ENCODE measurements around the gene HIBCH. TPM values are rescaled to one million over a fixed set of nuclear protein-coding genes. Genes with fewer than 3 reads are reported as not detected.

The HIBCH gene
- total and polyA plus RNA-seq, 4 experiments from 2014 or later: 19.3 to 22.3 (median 19.8) TPM

GRCh38 chr2:190219186-190219585 is 100.4 kb downstream of the HIBCH start:
- no peaks in the 10 kb centered on the region for H3K4me1 ChIP-seq (ENCODE audit: insufficient read depth, low read length)
- ChIA-PET CTCF (ENCODE audit: partially characterized antibody) (no interaction called here), POLR2A (ENCODE audit: partially characterized antibody) (no interaction called here)
- Mint-ChIP-seq H3K27me3 (no peaks in the 10 kb centered on the region), H3K27ac (no peak overlapping the region), H3K36me3 (peaks cover 49 to 70% of the 10 kb centered on the region in 2 donors), H3K9me3 (peaks cover 0 to 9% (median 2%) of the 10 kb centered on the region in 8 donors), H3K4me1 (peaks cover 0 to 13% (median 8%) of the 10 kb centered on the region in 4 donors), H3K4me3 (no peak overlapping the region)
- no peak for DNase-seq
- H3K9me3 ChIP-seq (ENCODE audit: control insufficient read depth in 1 of 2, low read length in 2 of 2): no peaks in the 10 kb centered on the region
- H3K27ac ChIP-seq (ENCODE audit: low read depth, low read length): no peak overlapping the region
- H3K27me3 ChIP-seq (ENCODE audit: insufficient read depth, low read length): no peaks in the 10 kb centered on the region
- H3K4me3 ChIP-seq (ENCODE audit: low read length in 2 of 2): no peak overlapping the region
- intact Hi-C loops (cut with micrococcal nuclease): no loop called here
- no peaks in the 10 kb centered on the region for H3K36me3 ChIP-seq (ENCODE audit: insufficient read depth, low read length)

GRCh38 chr2:190217616-190218015 is 102.0 kb downstream of the HIBCH start:
- peaks cover 41 to 59% of the 10 kb centered on the region in 2 donors for H3K36me3 Mint-ChIP-seq
- peaks cover 0 to 13% (median 8%) of the 10 kb centered on the region in 4 donors for H3K4me1 Mint-ChIP-seq
- ChIA-PET CTCF (ENCODE audit: partially characterized antibody) (no interaction called here), POLR2A (ENCODE audit: partially characterized antibody) (no interaction called here)
- peaks cover 0 to 2% (median 0%) of the 10 kb centered on the region in 8 donors for H3K9me3 Mint-ChIP-seq
- Histone ChIP-seq H3K4me1 (ENCODE audit: insufficient read depth, low read length) (no peaks in the 10 kb centered on the region), H3K27ac (ENCODE audit: low read depth, low read length) (no peak overlapping the region), H3K4me3 (ENCODE audit: low read length in 2 of 2) (no peak overlapping the region), H3K27me3 (ENCODE audit: insufficient read depth, low read length) (no peaks in the 10 kb centered on the region), H3K9me3 (ENCODE audit: control insufficient read depth in 1 of 2, low read length in 2 of 2) (no peaks in the 10 kb centered on the region), H3K36me3 (ENCODE audit: insufficient read depth, low read length) (no peaks in the 10 kb centered on the region)
- DNase-seq: no peak
- no peak overlapping the region for H3K27ac Mint-ChIP-seq
- intact Hi-C loops (cut with micrococcal nuclease): no loop called here
- no peak overlapping the region for H3K4me3 Mint-ChIP-seq
- H3K27me3 Mint-ChIP-seq: no peaks in the 10 kb centered on the region

- Histone ChIP-seq H3K4me1 (ENCODE audit: insufficient read depth, low read length) (no peaks in the 10 kb centered on the region), H3K9me3 (ENCODE audit: control insufficient read depth in 1 of 2, low read length in 2 of 2) (no peaks in the 10 kb centered on the region), H3K27me3 (ENCODE audit: insufficient read depth, low read length) (no peaks in the 10 kb centered on the region), H3K4me3 (ENCODE audit: low read length in 2 of 2) (no peak overlapping the region), H3K27ac (ENCODE audit: low read depth, low read length) (no peak overlapping the region), H3K36me3 (ENCODE audit: insufficient read depth, low read length) (no peaks in the 10 kb centered on the region)
- no peak overlapping the region for H3K4me3 Mint-ChIP-seq
- ChIA-PET CTCF (ENCODE audit: partially characterized antibody) (no interaction called here), POLR2A (ENCODE audit: partially characterized antibody) (no interaction called here)
- intact Hi-C loops (cut with micrococcal nuclease): no loop called here
- peaks cover 0 to 2% (median 0%) of the 10 kb centered on the region in 8 donors for H3K9me3 Mint-ChIP-seq
- H3K36me3 Mint-ChIP-seq: peaks cover 33 to 51% of the 10 kb centered on the region in 2 donors
- no peak for DNase-seq
- peaks cover 0 to 13% (median 8%) of the 10 kb centered on the region in 4 donors for H3K4me1 Mint-ChIP-seq
- no peak overlapping the region for H3K27ac Mint-ChIP-seq
- no peaks in the 10 kb centered on the region for H3K27me3 Mint-ChIP-seq
These were observed 102.8 kb downstream of the HIBCH start for GRCh38 chr2:190216829-190217228.

GRCh38 chr2:190215620-190216019 is 104.0 kb downstream of the HIBCH start:
- H3K4me1 Mint-ChIP-seq: peaks cover 0 to 13% (median 7%) of the 10 kb centered on the region in 4 donors
- no peaks in the 10 kb centered on the region for H3K27me3 ChIP-seq (ENCODE audit: insufficient read depth, low read length)
- intact Hi-C loops (cut with micrococcal nuclease): no loop called here
- H3K4me1 ChIP-seq (ENCODE audit: insufficient read depth, low read length): no peaks in the 10 kb centered on the region
- H3K9me3 Mint-ChIP-seq: no peaks in the 10 kb centered on the region
- no peaks in the 10 kb centered on the region for H3K36me3 ChIP-seq (ENCODE audit: insufficient read depth, low read length)
- H3K4me3 Mint-ChIP-seq: no peak overlapping the region
- no peaks in the 10 kb centered on the region for H3K9me3 ChIP-seq (ENCODE audit: control insufficient read depth in 1 of 2, low read length in 2 of 2)
- H3K27ac ChIP-seq (ENCODE audit: low read depth, low read length): no peak overlapping the region
- peaks cover 23 to 42% of the 10 kb centered on the region in 2 donors for H3K36me3 Mint-ChIP-seq
- no peak for DNase-seq
- H3K27ac Mint-ChIP-seq: peak overlapping the region in 1 of 7 donors; percentile 72
- no peak overlapping the region for H3K4me3 ChIP-seq (ENCODE audit: low read length in 2 of 2)
- CTCF ChIA-PET (ENCODE audit: partially characterized antibody): no interaction called here
- no peaks in the 10 kb centered on the region for H3K27me3 Mint-ChIP-seq
- POLR2A ChIA-PET (ENCODE audit: partially characterized antibody): no interaction called here

- H3K4me1 Mint-ChIP-seq: peaks cover 0 to 13% (median 7%) of the 10 kb centered on the region in 4 donors
- Histone ChIP-seq H3K9me3 (ENCODE audit: control insufficient read depth in 1 of 2, low read length in 2 of 2) (no peaks in the 10 kb centered on the region), H3K4me3 (ENCODE audit: low read length in 2 of 2) (no peak overlapping the region), H3K27me3 (ENCODE audit: insufficient read depth, low read length) (no peaks in the 10 kb centered on the region), H3K36me3 (ENCODE audit: insufficient read depth, low read length) (no peaks in the 10 kb centered on the region), H3K4me1 (ENCODE audit: insufficient read depth, low read length) (no peaks in the 10 kb centered on the region), H3K27ac (ENCODE audit: low read depth, low read length) (no peak overlapping the region)
- H3K36me3 Mint-ChIP-seq: peaks cover 16 to 32% of the 10 kb centered on the region in 2 donors
- H3K4me3 Mint-ChIP-seq: no peak overlapping the region
- DNase-seq: no peak
- no peaks in the 10 kb centered on the region for H3K9me3 Mint-ChIP-seq
- H3K27me3 Mint-ChIP-seq: no peaks in the 10 kb centered on the region
- intact Hi-C loops (cut with micrococcal nuclease): no loop called here
- POLR2A ChIA-PET (ENCODE audit: partially characterized antibody): no interaction called here
- CTCF ChIA-PET (ENCODE audit: partially characterized antibody): no interaction called here
- peak overlapping the region in 1 of 7 donors; percentile 23 for H3K27ac Mint-ChIP-seq
These were observed 105.0 kb downstream of the HIBCH start for GRCh38 chr2:190214426-190215194.

GRCh38 chr2:190213441-190214335 is 105.9 kb downstream of the HIBCH start:
- no peaks in the 10 kb centered on the region for H3K9me3 Mint-ChIP-seq
- Histone ChIP-seq H3K9me3 (ENCODE audit: control insufficient read depth in 1 of 2, low read length in 2 of 2) (no peaks in the 10 kb centered on the region), H3K4me1 (ENCODE audit: insufficient read depth, low read length) (no peaks in the 10 kb centered on the region), H3K36me3 (ENCODE audit: insufficient read depth, low read length) (no peaks in the 10 kb centered on the region), H3K27ac (ENCODE audit: low read depth, low read length) (no peak overlapping the region), H3K27me3 (ENCODE audit: insufficient read depth, low read length) (no peaks in the 10 kb centered on the region), H3K4me3 (ENCODE audit: low read length in 2 of 2) (no peak overlapping the region)
- H3K27me3 Mint-ChIP-seq: no peaks in the 10 kb centered on the region
- peaks cover 9 to 23% of the 10 kb centered on the region in 2 donors for H3K36me3 Mint-ChIP-seq
- peaks cover 0 to 13% (median 7%) of the 10 kb centered on the region in 4 donors for H3K4me1 Mint-ChIP-seq
- no peak overlapping the region for H3K4me3 Mint-ChIP-seq
- DNase-seq: no peak
- ChIA-PET POLR2A (ENCODE audit: partially characterized antibody) (no interaction called here), CTCF (ENCODE audit: partially characterized antibody) (no interaction called here)
- intact Hi-C loops (cut with micrococcal nuclease): no loop called here
- H3K27ac Mint-ChIP-seq: no peak overlapping the region

GRCh38 chr2:190210471-190210870 is 109.2 kb downstream of the HIBCH start:
- no peak for DNase-seq
- H3K27ac Mint-ChIP-seq: no peak overlapping the region
- ChIA-PET POLR2A (ENCODE audit: partially characterized antibody) (no interaction called here), CTCF (ENCODE audit: partially characterized antibody) (no interaction called here)
- H3K9me3 Mint-ChIP-seq: no peaks in the 10 kb centered on the region
- peaks cover 11 to 16% of the 10 kb centered on the region in 2 donors for H3K36me3 Mint-ChIP-seq
- H3K27ac ChIP-seq (ENCODE audit: low read depth, low read length): no peak overlapping the region
- no peaks in the 10 kb centered on the region for H3K27me3 Mint-ChIP-seq
- H3K4me1 ChIP-seq (ENCODE audit: insufficient read depth, low read length): no peaks in the 10 kb centered on the region
- H3K27me3 ChIP-seq (ENCODE audit: insufficient read depth, low read length): no peaks in the 10 kb centered on the region
- H3K9me3 ChIP-seq (ENCODE audit: control insufficient read depth in 1 of 2, low read length in 2 of 2): no peaks in the 10 kb centered on the region
- H3K4me1 Mint-ChIP-seq: peaks cover 0 to 2% (median under 1%) of the 10 kb centered on the region in 4 donors
- H3K4me3 ChIP-seq (ENCODE audit: low read length in 2 of 2): no peak overlapping the region
- H3K36me3 ChIP-seq (ENCODE audit: insufficient read depth, low read length): no peaks in the 10 kb centered on the region
- intact Hi-C loops (cut with micrococcal nuclease): no loop called here
- H3K4me3 Mint-ChIP-seq: no peak overlapping the region

All from CD4-positive, alpha-beta memory T cell (primary cell).